ENCODE results near the gene ACTN1.

Gene ACTN1

GRCh38 chr14:68948686-68949600, 30.2 kb downstream of the ACTN1 start:
- no peak for DNase-seq

- DNase-seq: peak; percentile 51
Observed at GRCh38 chr14:68947802-68948201, 31.3 kb downstream of the ACTN1 start.

GRCh38 chr14:68946489-68946822, 32.6 kb downstream of the ACTN1 start:
- no peak for DNase-seq

- DNase-seq: no peak
Observed at GRCh38 chr14:68945585-68946488, 33.3 kb downstream of the ACTN1 start.

GRCh38 chr14:68945190-68945584, 33.9 kb downstream of the ACTN1 start:
- DNase-seq: no peak

GRCh38 chr14:68944162-68944561, 34.9 kb downstream of the ACTN1 start:
- no peak for DNase-seq

GRCh38 chr14:68943107-68943506, 36.0 kb downstream of the ACTN1 start:
- DNase-seq: no peak

- no peak for DNase-seq
Observed at GRCh38 chr14:68942296-68943035, 36.6 kb downstream of the ACTN1 start.

GRCh38 chr14:68941820-68942219, 37.3 kb downstream of the ACTN1 start:
- DNase-seq: no peak

- DNase-seq: no peak
Observed at GRCh38 chr14:68940614-68941185, 38.4 kb downstream of the ACTN1 start.

- DNase-seq: no peak
Observed at GRCh38 chr14:68939893-68940613, 39.0 kb downstream of the ACTN1 start.

GRCh38 chr14:68939181-68939892, 39.8 kb downstream of the ACTN1 start:
- DNase-seq: no peak

- no peak for DNase-seq
Observed at GRCh38 chr14:68938271-68939150, 40.6 kb downstream of the ACTN1 start.

GRCh38 chr14:68937471-68938270, 41.4 kb downstream of the ACTN1 start:
- DNase-seq: no peak

GRCh38 chr14:68936980-68937379, 42.1 kb downstream of the ACTN1 start:
- no peak for DNase-seq

GRCh38 chr14:68936476-68936875, 42.6 kb downstream of the ACTN1 start:
- no peak for DNase-seq

- DNase-seq: no peak
Observed at GRCh38 chr14:68935761-68936214, 43.3 kb downstream of the ACTN1 start.

- no peak for DNase-seq
Observed at GRCh38 chr14:68934066-68934465, 45.0 kb downstream of the ACTN1 start.

GRCh38 chr14:68932686-68933085, 46.4 kb downstream of the ACTN1 start:
- no peak for DNase-seq
